HCT116 (cell line): ENCODE measurements around the gene RAB2B. TPM values are rescaled to one million over a fixed set of nuclear protein-coding genes. Genes with fewer than 3 reads are reported as not detected.

Experiments
- ATAC-seq: fragments of 200-7000 bp; cut with Tn5 transposase; 2 replicates; pipeline ENCODE4 v1.9.1; 2020; ENCODE audit warnings: mild to moderate bottlenecking, moderate library complexity
- BruUV-seq: library from RNA; stranded (reverse); fragments of 400-500 nt; replicated peaks from 2 replicates; lab custom pipeline; 2021; lab: Mats Ljungman, UMichigan
- CTCF ChIA-PET: fragments of 300-600 bp; sonication (Branson Sonifier 250); formaldehyde crosslinking; loops from one replicate; lab custom pipeline; 2021; ENCODE audit warnings: antibody characterized with exemption; lab: Charles Lee
- POLR2A ChIA-PET: fragments of 300-600, 350-600 bp; sonication (Branson Sonifier 250); formaldehyde crosslinking; loops from one replicate; lab custom pipeline; 2021; ENCODE audit warnings: antibody characterized with exemption; lab: Charles Lee
- RAD21 ChIA-PET, 2 experiments: fragments of 300-600 bp; sonication (Branson Sonifier 250); formaldehyde crosslinking; loops; one replicate each; lab custom pipeline; 2023; ENCODE audit warnings: low total read pairs in 2 of 2; ENCODE audit not compliant: uncharacterized antibody in 2 of 2, unreplicated experiment in 2 of 2, low non-redundant PET in 1 of 2; lab: Charles Lee
- DNase-seq: peaks from one replicate; pipeline ENCODE4 v3.0.0-alpha.2; 2010; ENCODE audit warnings: low read depth, low spot score
- H2AFZ ChIP-seq: fragments of 200-600 bp; shearing (Covaris generic), sonication (generic); 2 replicates; pipeline ENCODE4 v1.6.1; 2017; ENCODE audit warnings: low read depth, mixed run types, mixed read lengths, antibody characterized with exemption, low read length; ENCODE audit not compliant: poor library complexity, severe bottlenecking
- H3K27ac ChIP-seq: 2 replicates; pipeline ENCODE4 v1.5.1; 2012; ENCODE audit warnings: low read depth, low read length
- H3K27me3 ChIP-seq: fragments of 200-600 bp; sonication (generic); 2 replicates; pipeline ENCODE4 v1.6.1; 2016; ENCODE audit warnings: mixed run types, low read length, mixed read lengths; ENCODE audit not compliant: insufficient read depth
- H3K36me3 ChIP-seq, 2 experiments: fragments of 200-500 bp in 1 of 2; fragments of 200-600 bp in 1 of 2; sonication (Bioruptor generic) in 1 of 2; sonication (generic) in 1 of 2; 2 replicates each; pipeline versions ENCODE4 v1.5.1 to v1.6.1; 2014 to 2016; ENCODE audit warnings: low read length in 2 of 2, inconsistent platforms in 1 of 2, mixed read lengths in 1 of 2, mixed run types in 1 of 2; ENCODE audit not compliant: insufficient read depth in 2 of 2, control insufficient read depth in 1 of 2
- H3K4me1 ChIP-seq, 2 experiments: fragments of 200-600 bp in 1 of 2; sonication (generic) in 1 of 2; 2 replicates each; pipeline versions ENCODE4 v1.5.1 to v1.6.1; 2012 to 2017; ENCODE audit warnings: low read length in 2 of 2, inconsistent platforms in 1 of 2, mild to moderate bottlenecking in 1 of 2, mixed read lengths in 1 of 2, mixed run types in 1 of 2, moderate library complexity in 1 of 2; ENCODE audit not compliant: insufficient read depth in 2 of 2, control insufficient read depth in 1 of 2
- H3K4me2 ChIP-seq: fragments of 200-600 bp; sonication (generic); 2 replicates; pipeline ENCODE4 v1.6.1; 2017; ENCODE audit warnings: mixed run types, low read length, mixed read lengths
- H3K4me3 ChIP-seq, 2 experiments: fragments of 200-600 bp in 1 of 2; sonication (generic) in 1 of 2; replicated peaks in 1 of 2; 2 replicates each; pipeline ENCODE4 v1.5.1; 2011 to 2016; ENCODE audit warnings: low read length in 2 of 2, control low read depth in 1 of 2, low read depth in 1 of 2, mild to moderate bottlenecking in 1 of 2, mixed read lengths in 1 of 2, mixed run types in 1 of 2
- H3K79me2 ChIP-seq: fragments of 200-600 bp; sonication (generic); 2 replicates; pipeline ENCODE4 v1.6.1; 2017; ENCODE audit warnings: mild to moderate bottlenecking, mixed run types, low read length, moderate library complexity, mixed read lengths; ENCODE audit not compliant: insufficient read depth
- H3K9ac ChIP-seq: fragments of 200-600 bp; sonication (generic); 2 replicates; pipeline ENCODE4 v1.6.1; 2016; ENCODE audit warnings: low read length, mixed read lengths
- H3K9me2 ChIP-seq: fragments of 200-600 bp; sonication (generic), shearing (Covaris generic); 2 replicates; pipeline ENCODE4 v1.6.1; 2017; ENCODE audit warnings: mixed run types, mild to moderate bottlenecking, moderate library complexity; ENCODE audit not compliant: insufficient read depth
- H3K9me3 ChIP-seq, 2 experiments: fragments of 200-500 bp in 1 of 2; fragments of 200-600 bp in 1 of 2; sonication (Bioruptor generic) in 1 of 2; sonication (generic) in 1 of 2; 2 replicates each; pipeline ENCODE4 v1.6.1; 2014 to 2017; ENCODE audit warnings: low read length in 2 of 2, mixed read lengths in 2 of 2, inconsistent platforms in 1 of 2, low read depth in 1 of 2, mild to moderate bottlenecking in 1 of 2, mixed run types in 1 of 2, moderate library complexity in 1 of 2; ENCODE audit not compliant: control insufficient read depth in 1 of 2, insufficient read depth in 1 of 2
- H4K20me1 ChIP-seq: fragments of 200-600 bp; sonication (generic), shearing (Covaris generic); 2 replicates; pipeline ENCODE4 v1.6.1; 2017; ENCODE audit warnings: mixed run types, mild to moderate bottlenecking, moderate library complexity; ENCODE audit not compliant: insufficient read depth
- CBX3 ChIP-seq: IDR thresholded peaks from 2 replicates; pipeline ENCODE4 v1.6.1; 2012; ENCODE audit warnings: low read depth
- CEBPB ChIP-seq: IDR thresholded peaks from 2 replicates; pipeline ENCODE4 v1.6.1; 2012; ENCODE audit warnings: low read depth
- ELF1 ChIP-seq: IDR thresholded peaks from 2 replicates; pipeline ENCODE4 v1.6.1; 2012; ENCODE audit warnings: low read depth, borderline replicate concordance
- EZH2 ChIP-seq: fragments of 200-600 bp; sonication (generic); IDR thresholded peaks from 2 replicates; pipeline ENCODE4 v1.6.1; 2017; ENCODE audit warnings: antibody characterized with exemption, mixed run types
- EZH2phosphoT487 ChIP-seq: fragments of 200-600 bp; IDR thresholded peaks from 2 replicates; pipeline ENCODE4 v1.6.1; 2018; ENCODE audit warnings: antibody characterized with exemption, borderline replicate concordance
- FOSL1 ChIP-seq: IDR thresholded peaks from 2 replicates; pipeline ENCODE4 v1.6.1; 2012; ENCODE audit warnings: low read depth
- MAX ChIP-seq: IDR thresholded peaks from 2 replicates; pipeline ENCODE4 v1.6.1; 2012
- POLR2A ChIP-seq: IDR thresholded peaks from 2 replicates; pipeline ENCODE4 v1.7.0; 2011; ENCODE audit warnings: borderline replicate concordance; ENCODE audit not compliant: insufficient read depth, insufficient read length; ENCODE audit errors: extremely low read depth
- POLR2AphosphoS5 ChIP-seq: IDR thresholded peaks from 2 replicates; pipeline ENCODE4 v1.6.1; 2011; ENCODE audit warnings: mild to moderate bottlenecking, low read depth, low read length, moderate library complexity
- RAD21 ChIP-seq: IDR thresholded peaks from 2 replicates; pipeline ENCODE4 v1.6.1; 2012; ENCODE audit warnings: low read depth, mild to moderate bottlenecking
- REST ChIP-seq: IDR thresholded peaks from 2 replicates; pipeline ENCODE4 v1.6.1; 2012; ENCODE audit warnings: low read depth
- SIN3A ChIP-seq: IDR thresholded peaks from 2 replicates; pipeline ENCODE4 v1.6.1; 2012; ENCODE audit warnings: low read depth
- SRF ChIP-seq: IDR thresholded peaks from 2 replicates; pipeline ENCODE4 v1.6.1; 2012; ENCODE audit warnings: low read depth
- TCF7L2 ChIP-seq: IDR thresholded peaks from 2 replicates; pipeline ENCODE4 v1.7.0; 2011; ENCODE audit warnings: borderline replicate concordance, inconsistent platforms; ENCODE audit not compliant: insufficient read depth, insufficient read length; ENCODE audit errors: extremely low read depth
- YY1 ChIP-seq: IDR thresholded peaks from 2 replicates; pipeline ENCODE4 v1.6.1; 2011; ENCODE audit warnings: low read length, low read depth, moderate library complexity, mild to moderate bottlenecking; ENCODE audit not compliant: insufficient replicate concordance; ENCODE audit errors: extremely low read depth
- ZFX ChIP-seq: fragments of 450-650 bp; IDR thresholded peaks from 2 replicates; pipeline ENCODE4 v1.6.1; 2017
- ZNF274 ChIP-seq: fragments of 200-500 bp; sonication (Bioruptor generic); IDR thresholded peaks from 2 replicates; pipeline ENCODE4 v1.6.1; 2014; ENCODE audit warnings: mild to moderate bottlenecking, low read depth, low read length, inconsistent platforms
- intact Hi-C: fragments of 100-400 bp; cut with micrococcal nuclease; formaldehyde crosslinking; loops from 2 replicates; pipeline ENCODE4 v1.10.0; 2022
- total RNA-seq: library from RNA; stranded (reverse); gene quantifications from one replicate; pipeline ENCODE4 v1.2.1, GENCODE V29; 2021; ENCODE audit not compliant: unreplicated experiment
- TF ChIP-seq, protein P1 (sequence below): IDR thresholded peaks from 2 replicates; pipeline ENCODE4 v1.6.1; 2011; ENCODE audit warnings: mild to moderate bottlenecking, low read length, moderate library complexity; ENCODE audit not compliant: insufficient replicate concordance; ENCODE audit errors: extremely low read depth
- TF ChIP-seq, protein P2 (sequence below): IDR thresholded peaks from 2 replicates; pipeline ENCODE4 v1.6.1; 2012

Gene RAB2B
- total RNA-seq, 1 experiment from 2014 or later: 24.3 TPM

GRCh38 chr14:21514341-21514740, 37.6 kb upstream of the RAB2B start:
- no TSS peak for BruUV-seq
- no peaks in the 10 kb centered on the region for H4K20me1 ChIP-seq
- intact Hi-C loops: no loop called here
- no peak overlapping the region for H3K4me2 ChIP-seq
- H3K79me2 ChIP-seq: peaks cover 18% of the 10 kb centered on the region
- H3K4me1 ChIP-seq: peaks cover 7 to 15% of the 10 kb centered on the region in 2 experiments; a peak in 3 of 4 replicates
- H3K9ac ChIP-seq: no peak overlapping the region
- no peak for DNase-seq
- TF ChIP-seq, protein P1, sequence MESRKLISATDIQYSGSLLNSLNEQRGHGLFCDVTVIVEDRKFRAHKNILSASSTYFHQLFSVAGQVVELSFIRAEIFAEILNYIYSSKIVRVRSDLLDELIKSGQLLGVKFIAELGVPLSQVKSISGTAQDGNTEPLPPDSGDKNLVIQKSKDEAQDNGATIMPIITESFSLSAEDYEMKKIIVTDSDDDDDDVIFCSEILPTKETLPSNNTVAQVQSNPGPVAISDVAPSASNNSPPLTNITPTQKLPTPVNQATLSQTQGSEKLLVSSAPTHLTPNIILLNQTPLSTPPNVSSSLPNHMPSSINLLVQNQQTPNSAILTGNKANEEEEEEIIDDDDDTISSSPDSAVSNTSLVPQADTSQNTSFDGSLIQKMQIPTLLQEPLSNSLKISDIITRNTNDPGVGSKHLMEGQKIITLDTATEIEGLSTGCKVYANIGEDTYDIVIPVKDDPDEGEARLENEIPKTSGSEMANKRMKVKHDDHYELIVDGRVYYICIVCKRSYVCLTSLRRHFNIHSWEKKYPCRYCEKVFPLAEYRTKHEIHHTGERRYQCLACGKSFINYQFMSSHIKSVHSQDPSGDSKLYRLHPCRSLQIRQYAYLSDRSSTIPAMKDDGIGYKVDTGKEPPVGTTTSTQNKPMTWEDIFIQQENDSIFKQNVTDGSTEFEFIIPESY: no peak
- TF ChIP-seq CEBPB (no peak), POLR2AphosphoS5 (no peak), RAD21 (no peak), REST (no peak), SIN3A (no peak), YY1 (no peak), MAX (no peak), ZNF274 (no peak), POLR2A (no peak), EZH2 (no peak), EZH2phosphoT487 (no peak), ZFX (no peak), ELF1 (no peak), TCF7L2 (no peak), SRF (no peak), FOSL1 (no peak), CBX3 (no peak)
- TF ChIP-seq, protein P2, sequence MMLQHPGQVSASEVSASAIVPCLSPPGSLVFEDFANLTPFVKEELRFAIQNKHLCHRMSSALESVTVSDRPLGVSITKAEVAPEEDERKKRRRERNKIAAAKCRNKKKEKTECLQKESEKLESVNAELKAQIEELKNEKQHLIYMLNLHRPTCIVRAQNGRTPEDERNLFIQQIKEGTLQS: no peak
- TF ChIP-seq, all 23 proteins: peak for 0
- no peak for ATAC-seq
- ChIA-PET POLR2A (no interaction called here), CTCF (interaction anchor here (0.8 to 1.4 kb wide), 2 partner anchors 16 to 59 kb away, joined by 3 to 4 read pairs; partner anchors contain the start of gene CHD8), RAD21 (no interaction called here)
- Histone ChIP-seq H3K27ac (no peak overlapping the region), H3K9me2 (no peaks in the 10 kb centered on the region), H3K36me3 (no peaks in the 10 kb centered on the region), H2AFZ (no peak overlapping the region), H3K4me3 (no peak overlapping the region), H3K27me3 (no peaks in the 10 kb centered on the region), H3K9me3 (no peaks in the 10 kb centered on the region)
